Endodermal cell (in vitro differentiated cells): ENCODE measurements around the gene PCYT1A. TPM values are rescaled to one million over a fixed set of nuclear protein-coding genes. Genes with fewer than 3 reads are reported as not detected.
A peak's percentile ranks its signal among the peaks of the same experiment; 100 is the strongest.

Experiments
- DNase-seq: peaks from one replicate; pipeline ENCODE4 v3.0.0-alpha.2; 2017
- H3K27ac ChIP-seq: 2 replicates; pipeline ENCODE4 v1.5.1; 2013; ENCODE audit warnings: mild to moderate bottlenecking, low read depth, low read length, moderate library complexity
- H3K27me3 ChIP-seq: 2 replicates; pipeline ENCODE4 v1.6.1; 2013; ENCODE audit warnings: mild to moderate bottlenecking, low read length, moderate library complexity; ENCODE audit not compliant: insufficient read depth, control insufficient read depth, poor library complexity, severe bottlenecking
- H3K36me3 ChIP-seq: 2 replicates; pipeline ENCODE4 v1.7.0; 2013; ENCODE audit warnings: mild to moderate bottlenecking, low read length, moderate library complexity; ENCODE audit not compliant: control insufficient read depth, insufficient read depth
- H3K4me1 ChIP-seq: one replicate; pipeline ENCODE4 v1.7.0; 2013; ENCODE audit warnings: low read length; ENCODE audit not compliant: control insufficient read depth, insufficient read depth
- H3K4me3 ChIP-seq: 2 replicates; pipeline ENCODE4 v1.5.1; 2013; ENCODE audit warnings: mild to moderate bottlenecking, low read length, moderate library complexity
- H3K9ac ChIP-seq: 2 replicates; pipeline ENCODE4 v1.6.1; 2013; ENCODE audit warnings: mild to moderate bottlenecking, low read length, moderate library complexity; ENCODE audit not compliant: poor library complexity, severe bottlenecking; ENCODE audit errors: extremely low read depth
- H3K9me3 ChIP-seq: 2 replicates; pipeline ENCODE4 v1.6.1; 2013; ENCODE audit warnings: mild to moderate bottlenecking, low read length, moderate library complexity; ENCODE audit not compliant: control insufficient read depth
- H3K27ac Mint-ChIP-seq: 2 replicates; pipeline ENCODE4 v1.8.0; 2020; ENCODE audit warnings: mixed read lengths
- H3K27me3 Mint-ChIP-seq: 2 replicates; pipeline ENCODE4 v1.8.0; 2021; ENCODE audit warnings: mild to moderate bottlenecking, mixed read lengths; ENCODE audit not compliant: insufficient read depth
- H3K36me3 Mint-ChIP-seq: 2 replicates; pipeline ENCODE4 v1.8.0; 2020; ENCODE audit warnings: low read depth, mixed read lengths
- H3K4me1 Mint-ChIP-seq: 2 replicates; pipeline ENCODE4 v1.8.0; 2020; ENCODE audit warnings: mixed read lengths
- H3K4me3 Mint-ChIP-seq: 2 replicates; pipeline ENCODE4 v1.8.0; 2020; ENCODE audit warnings: mild to moderate bottlenecking, moderate library complexity, mixed read lengths
- H3K9me3 Mint-ChIP-seq: 2 replicates; pipeline ENCODE4 v1.8.0; 2020; ENCODE audit warnings: mild to moderate bottlenecking, mixed read lengths
- WGBS, 2 experiments: methylation state at CpG; one replicate each; pipeline versions ENCODE4 v1.1.5 to v1.1.7; 2013; ENCODE audit warnings: missing lambda C conversion rate in 2 of 2, mixed read lengths in 1 of 2; ENCODE audit not compliant: insufficient coverage in 1 of 2, insufficient read length in 1 of 2; 5-methylcytosine and 5-hydroxymethylcytosine counted together
- total RNA-seq, 2 donors: library from RNA; stranded (reverse); fragmentation: NEBNext Ultra II Directional in 1 of 2; extraction: Animal tissue kit (Norgen Biotek cat#: 25700) in 1 of 2; gene quantifications; 2 replicates in 1 of 2; 3 replicates in 1 of 2; pipeline ENCODE4 v1.2.1, GENCODE V29; 2021
- TF ChIP-seq, protein P1 (sequence below): fragments of 200-600 bp; sonication (generic); conservative IDR thresholded peaks from 2 replicates; pipeline ENCODE4 v1.5.0; 2021; ENCODE audit warnings: antibody characterized with exemption, mild to moderate bottlenecking

The PCYT1A gene
- total RNA-seq, 2 donors from 2014 or later: 30.2 to 32.5 TPM

DNA sequence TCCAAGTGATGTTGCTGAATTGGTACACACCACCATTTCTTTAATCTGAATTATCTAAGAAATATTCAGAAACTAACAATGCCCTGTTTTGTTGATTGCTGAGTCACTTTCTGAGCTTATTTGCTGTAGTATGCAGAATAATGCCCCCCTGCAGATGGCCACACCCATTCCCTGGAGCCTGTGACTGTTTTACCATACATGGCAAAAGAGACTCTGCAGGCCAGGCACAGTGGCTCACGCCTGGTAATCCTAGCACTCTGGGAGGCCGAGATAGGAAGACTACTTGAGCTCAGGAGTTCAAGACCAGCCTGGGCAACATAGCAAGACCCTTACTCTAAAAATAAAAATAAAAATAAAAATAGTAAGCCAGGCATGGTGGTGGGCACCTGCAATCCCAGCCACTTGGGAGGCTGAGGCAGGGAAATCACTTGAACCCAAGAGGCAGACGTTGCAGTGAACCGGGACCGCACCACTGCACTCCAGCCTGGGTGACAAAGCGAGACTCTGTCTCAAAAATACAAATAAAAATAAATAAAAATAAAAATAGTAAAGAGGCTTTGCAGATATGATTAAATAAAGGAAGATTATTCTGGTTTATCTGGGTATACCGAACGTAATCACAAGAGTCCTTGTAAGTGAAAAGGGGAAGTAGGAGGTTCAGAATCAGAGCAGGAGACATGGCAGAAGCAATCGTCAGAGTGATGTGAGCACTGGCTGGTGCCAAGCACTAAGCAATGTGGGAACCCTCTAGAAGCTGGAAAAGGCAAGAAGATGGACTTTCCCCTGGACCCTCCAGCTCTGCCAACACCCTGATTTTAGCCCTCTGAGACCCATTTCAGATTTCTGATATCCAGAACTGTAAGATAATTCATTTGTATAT lies 19.0 kb downstream of the PCYT1A start:
- H3K4me1 Mint-ChIP-seq: peaks cover 2% of the 10 kb centered on the region
- TF ChIP-seq, protein P1, sequence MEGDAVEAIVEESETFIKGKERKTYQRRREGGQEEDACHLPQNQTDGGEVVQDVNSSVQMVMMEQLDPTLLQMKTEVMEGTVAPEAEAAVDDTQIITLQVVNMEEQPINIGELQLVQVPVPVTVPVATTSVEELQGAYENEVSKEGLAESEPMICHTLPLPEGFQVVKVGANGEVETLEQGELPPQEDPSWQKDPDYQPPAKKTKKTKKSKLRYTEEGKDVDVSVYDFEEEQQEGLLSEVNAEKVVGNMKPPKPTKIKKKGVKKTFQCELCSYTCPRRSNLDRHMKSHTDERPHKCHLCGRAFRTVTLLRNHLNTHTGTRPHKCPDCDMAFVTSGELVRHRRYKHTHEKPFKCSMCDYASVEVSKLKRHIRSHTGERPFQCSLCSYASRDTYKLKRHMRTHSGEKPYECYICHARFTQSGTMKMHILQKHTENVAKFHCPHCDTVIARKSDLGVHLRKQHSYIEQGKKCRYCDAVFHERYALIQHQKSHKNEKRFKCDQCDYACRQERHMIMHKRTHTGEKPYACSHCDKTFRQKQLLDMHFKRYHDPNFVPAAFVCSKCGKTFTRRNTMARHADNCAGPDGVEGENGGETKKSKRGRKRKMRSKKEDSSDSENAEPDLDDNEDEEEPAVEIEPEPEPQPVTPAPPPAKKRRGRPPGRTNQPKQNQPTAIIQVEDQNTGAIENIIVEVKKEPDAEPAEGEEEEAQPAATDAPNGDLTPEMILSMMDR: no peak
- peaks cover 69% of the 10 kb centered on the region for H3K36me3 ChIP-seq
- H3K9ac ChIP-seq: no peak overlapping the region
- H3K4me3 Mint-ChIP-seq: no peak overlapping the region
- peak; percentile 87 for DNase-seq
- peaks cover 8% of the 10 kb centered on the region for H3K9me3 Mint-ChIP-seq
- no peaks in the 10 kb centered on the region for H3K4me1 ChIP-seq
- no peak overlapping the region for H3K27ac ChIP-seq
- H3K27ac Mint-ChIP-seq: peak overlapping the region; percentile 52
- H3K9me3 ChIP-seq: peaks cover 28% of the 10 kb centered on the region
- WGBS, 2 experiments: 91 to 93% methylated on average over 3 to 8 of the region's 9 CpGs
- H3K27me3 Mint-ChIP-seq: no peaks in the 10 kb centered on the region
- H3K4me3 ChIP-seq: no peak overlapping the region
- peaks cover 55% of the 10 kb centered on the region for H3K36me3 Mint-ChIP-seq
- H3K27me3 ChIP-seq: no peaks in the 10 kb centered on the region

DNA sequence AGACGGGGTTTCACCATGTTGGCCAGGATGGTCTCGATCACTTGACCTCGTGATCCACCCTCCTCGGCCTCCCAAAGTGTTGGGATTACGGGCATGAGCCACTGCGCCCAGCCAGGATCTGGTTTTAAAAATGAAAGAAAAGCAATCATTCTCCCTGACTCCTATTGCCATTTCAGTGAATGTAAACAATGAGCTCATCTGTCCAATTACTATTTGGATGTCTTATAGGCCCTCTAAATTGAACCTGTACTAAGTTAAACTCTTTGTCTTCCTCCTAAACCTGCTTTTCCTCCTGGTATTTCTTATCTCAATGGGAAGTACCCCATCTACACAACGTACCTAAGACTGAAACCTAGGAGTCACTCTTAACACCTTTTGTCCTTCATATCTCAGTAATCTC lies 23.7 kb downstream of the PCYT1A start:
- H3K27ac Mint-ChIP-seq: no peak overlapping the region
- Histone ChIP-seq H3K4me1 (no peaks in the 10 kb centered on the region), H3K9me3 (peaks cover 9% of the 10 kb centered on the region), H3K36me3 (peaks cover 74% of the 10 kb centered on the region), H3K9ac (no peak overlapping the region), H3K27me3 (no peaks in the 10 kb centered on the region), H3K4me3 (no peak overlapping the region), H3K27ac (no peak overlapping the region)
- TF ChIP-seq, protein P1: no peak
- H3K27me3 Mint-ChIP-seq: no peaks in the 10 kb centered on the region
- H3K9me3 Mint-ChIP-seq: peaks cover 3% of the 10 kb centered on the region
- H3K36me3 Mint-ChIP-seq: peaks cover 56% of the 10 kb centered on the region
- DNase-seq: no peak
- peaks cover 7% of the 10 kb centered on the region for H3K4me1 Mint-ChIP-seq
- WGBS, 2 experiments: 94 to 99% methylated on average over 7 of the region's 7 CpGs
- H3K4me3 Mint-ChIP-seq: no peak overlapping the region

DNA sequence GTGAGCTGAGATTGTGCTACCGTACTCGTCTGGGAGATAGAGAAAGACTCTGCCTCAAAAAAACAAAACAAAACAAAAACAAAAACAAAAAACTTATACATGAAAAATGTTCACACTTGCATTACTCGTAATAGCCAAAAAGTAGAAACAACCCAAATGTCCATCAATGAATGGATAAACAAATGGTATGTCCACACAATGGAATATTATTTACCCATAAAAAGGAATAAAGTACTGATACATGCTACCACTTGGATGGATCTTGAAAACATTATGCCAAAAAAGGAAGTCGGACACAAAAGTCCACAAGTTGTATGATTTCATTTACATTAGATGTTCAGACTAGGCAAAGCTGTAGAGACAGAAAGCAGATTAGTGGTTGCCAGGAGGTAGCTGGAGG lies 26.7 kb downstream of the PCYT1A start:
- Histone ChIP-seq H3K36me3 (peaks cover 67% of the 10 kb centered on the region), H3K27me3 (no peaks in the 10 kb centered on the region), H3K4me1 (no peaks in the 10 kb centered on the region), H3K9me3 (peaks cover 8% of the 10 kb centered on the region), H3K9ac (no peak overlapping the region), H3K27ac (no peak overlapping the region), H3K4me3 (no peak overlapping the region)
- no peak overlapping the region for H3K27ac Mint-ChIP-seq
- DNase-seq: no peak
- no peak overlapping the region for H3K4me3 Mint-ChIP-seq
- peaks cover 37% of the 10 kb centered on the region for H3K36me3 Mint-ChIP-seq
- TF ChIP-seq, protein P1: no peak
- no peaks in the 10 kb centered on the region for H3K27me3 Mint-ChIP-seq
- H3K4me1 Mint-ChIP-seq: peaks cover 7% of the 10 kb centered on the region
- WGBS, 2 experiments: 94 to 96% methylated on average over 2 to 4 of the region's 4 CpGs
- H3K9me3 Mint-ChIP-seq: peaks cover 3% of the 10 kb centered on the region
